ENCODE measurements around the gene MGME1. TPM values are rescaled to one million over a fixed set of nuclear protein-coding genes. Genes with fewer than 3 reads are reported as not detected.

Gene MGME1
- total and polyA plus RNA-seq, 2 of the 13 experiments (the other 11 are each of a cell fraction or from before 2014, with no cell fraction given), result 36.7 to 66.6 TPM

DNA sequence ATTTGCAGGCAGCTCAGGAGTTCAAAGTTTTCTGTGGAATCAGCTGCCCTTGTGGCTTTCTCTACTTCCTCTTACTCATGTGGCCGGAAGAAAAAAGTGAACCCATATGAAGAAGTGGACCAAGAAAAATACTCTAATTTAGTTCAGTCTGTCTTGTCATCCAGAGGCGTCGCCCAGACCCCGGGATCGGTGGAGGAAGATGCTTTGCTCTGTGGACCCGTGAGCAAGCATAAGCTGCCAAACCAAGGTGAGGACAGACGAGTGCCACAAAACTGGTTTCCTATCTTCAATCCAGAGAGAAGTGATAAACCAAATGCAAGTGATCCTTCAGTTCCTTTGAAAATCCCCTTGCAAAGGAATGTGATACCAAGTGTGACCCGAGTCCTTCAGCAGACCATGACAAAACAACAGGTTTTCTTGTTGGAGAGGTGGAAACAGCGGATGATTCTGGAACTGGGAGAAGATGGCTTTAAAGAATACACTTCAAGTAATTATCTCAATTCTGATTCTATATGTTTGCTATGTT is 1.1 kb downstream of the MGME1 start (continued):
- TF ChIP-seq, protein P1, sequence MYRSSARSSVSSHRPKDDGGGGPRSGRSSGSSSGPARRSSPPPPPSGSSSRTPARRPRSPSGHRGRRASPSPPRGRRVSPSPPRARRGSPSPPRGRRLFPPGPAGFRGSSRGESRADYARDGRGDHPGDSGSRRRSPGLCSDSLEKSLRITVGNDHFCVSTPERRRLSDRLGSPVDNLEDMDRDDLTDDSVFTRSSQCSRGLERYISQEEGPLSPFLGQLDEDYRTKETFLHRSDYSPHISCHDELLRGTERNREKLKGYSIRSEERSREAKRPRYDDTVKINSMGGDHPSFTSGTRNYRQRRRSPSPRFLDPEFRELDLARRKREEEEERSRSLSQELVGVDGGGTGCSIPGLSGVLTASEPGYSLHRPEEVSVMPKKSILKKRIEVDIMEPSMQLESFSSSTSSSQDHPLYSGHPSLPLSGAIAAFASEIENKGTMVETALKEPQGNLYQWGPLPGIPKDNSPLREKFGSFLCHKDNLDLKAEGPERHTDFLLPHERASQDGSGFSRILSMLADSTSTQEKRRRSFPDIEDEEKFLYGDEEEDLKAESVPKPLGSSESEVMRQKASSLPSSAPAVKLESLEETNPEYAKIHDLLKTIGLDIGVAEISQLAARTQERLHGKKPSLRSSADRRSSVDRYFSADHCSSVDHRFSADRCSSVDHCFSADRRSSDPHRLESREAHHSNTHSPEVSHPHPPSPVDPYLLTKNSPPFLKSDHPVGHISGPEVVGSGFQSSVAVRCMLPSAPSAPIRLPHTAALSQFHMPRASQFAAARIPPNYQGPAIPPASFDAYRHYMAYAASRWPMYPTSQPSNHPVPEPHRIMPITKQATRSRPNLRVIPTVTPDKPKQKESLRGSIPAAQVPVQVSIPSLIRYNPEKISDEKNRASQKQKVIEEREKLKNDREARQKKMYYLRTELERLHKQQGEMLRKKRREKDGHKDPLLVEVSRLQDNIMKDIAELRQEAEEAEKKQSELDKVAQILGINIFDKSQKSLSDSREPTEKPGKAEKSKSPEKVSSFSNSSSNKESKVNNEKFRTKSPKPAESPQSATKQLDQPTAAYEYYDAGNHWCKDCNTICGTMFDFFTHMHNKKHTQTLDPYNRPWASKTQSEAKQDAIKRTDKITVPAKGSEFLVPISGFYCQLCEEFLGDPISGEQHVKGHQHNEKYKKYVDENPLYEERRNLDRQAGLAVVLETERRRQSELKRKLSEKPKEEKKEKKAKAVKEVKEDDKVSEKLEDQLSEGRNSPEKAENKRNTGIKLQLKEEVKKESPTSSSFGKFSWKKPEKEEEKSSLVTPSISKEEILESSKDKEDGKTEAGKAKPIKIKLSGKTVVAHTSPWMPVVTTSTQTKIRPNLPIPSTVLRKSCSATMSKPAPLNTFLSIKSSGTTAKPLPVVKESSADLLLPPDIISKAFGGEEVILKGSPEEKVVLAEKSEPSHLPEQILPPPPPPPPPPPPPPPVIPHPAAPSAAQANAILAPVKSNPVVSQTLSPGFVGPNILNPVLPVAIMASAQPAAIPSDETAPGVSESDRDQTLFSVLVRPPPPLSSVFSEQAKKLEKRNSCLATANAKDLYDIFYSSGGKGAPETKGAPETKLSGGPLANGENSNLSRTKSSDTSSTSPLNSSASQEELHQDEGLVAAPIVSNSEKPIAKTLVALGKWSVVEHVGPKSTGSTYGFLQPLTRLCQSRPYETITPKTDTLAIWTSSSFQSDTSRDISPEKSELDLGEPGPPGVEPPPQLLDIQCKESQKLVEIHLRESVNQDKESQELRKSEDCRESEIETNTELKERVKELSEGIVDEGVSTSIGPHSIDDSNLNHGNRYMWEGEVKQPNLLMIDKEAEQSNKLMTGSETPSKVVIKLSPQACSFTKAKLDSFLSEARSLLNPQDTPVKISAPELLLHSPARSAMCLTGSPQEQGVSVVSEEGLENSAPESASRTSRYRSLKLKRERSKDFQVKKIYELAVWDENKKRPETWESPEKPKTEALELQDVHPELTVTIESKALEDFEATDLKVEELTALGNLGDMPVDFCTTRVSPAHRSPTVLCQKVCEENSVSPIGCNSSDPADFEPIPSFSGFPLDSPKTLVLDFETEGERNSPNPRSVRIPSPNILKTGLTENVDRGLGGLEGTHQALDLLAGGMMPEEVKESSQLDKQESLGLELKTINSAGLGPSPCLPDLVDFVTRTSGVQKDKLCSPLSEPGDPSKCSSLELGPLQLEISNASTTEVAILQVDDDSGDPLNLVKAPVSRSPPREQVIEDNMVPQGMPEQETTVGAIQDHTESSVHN (CRISPR knock-in tag; IDR thresholded peaks at IDR 0.05), result no peak
- TF ChIP-seq ZNF460 (CRISPR knock-in tag; IDR thresholded peaks at IDR 0.05; ENCODE audit: borderline replicate concordance), result no peak
- TF ChIP-seq, protein P2, sequence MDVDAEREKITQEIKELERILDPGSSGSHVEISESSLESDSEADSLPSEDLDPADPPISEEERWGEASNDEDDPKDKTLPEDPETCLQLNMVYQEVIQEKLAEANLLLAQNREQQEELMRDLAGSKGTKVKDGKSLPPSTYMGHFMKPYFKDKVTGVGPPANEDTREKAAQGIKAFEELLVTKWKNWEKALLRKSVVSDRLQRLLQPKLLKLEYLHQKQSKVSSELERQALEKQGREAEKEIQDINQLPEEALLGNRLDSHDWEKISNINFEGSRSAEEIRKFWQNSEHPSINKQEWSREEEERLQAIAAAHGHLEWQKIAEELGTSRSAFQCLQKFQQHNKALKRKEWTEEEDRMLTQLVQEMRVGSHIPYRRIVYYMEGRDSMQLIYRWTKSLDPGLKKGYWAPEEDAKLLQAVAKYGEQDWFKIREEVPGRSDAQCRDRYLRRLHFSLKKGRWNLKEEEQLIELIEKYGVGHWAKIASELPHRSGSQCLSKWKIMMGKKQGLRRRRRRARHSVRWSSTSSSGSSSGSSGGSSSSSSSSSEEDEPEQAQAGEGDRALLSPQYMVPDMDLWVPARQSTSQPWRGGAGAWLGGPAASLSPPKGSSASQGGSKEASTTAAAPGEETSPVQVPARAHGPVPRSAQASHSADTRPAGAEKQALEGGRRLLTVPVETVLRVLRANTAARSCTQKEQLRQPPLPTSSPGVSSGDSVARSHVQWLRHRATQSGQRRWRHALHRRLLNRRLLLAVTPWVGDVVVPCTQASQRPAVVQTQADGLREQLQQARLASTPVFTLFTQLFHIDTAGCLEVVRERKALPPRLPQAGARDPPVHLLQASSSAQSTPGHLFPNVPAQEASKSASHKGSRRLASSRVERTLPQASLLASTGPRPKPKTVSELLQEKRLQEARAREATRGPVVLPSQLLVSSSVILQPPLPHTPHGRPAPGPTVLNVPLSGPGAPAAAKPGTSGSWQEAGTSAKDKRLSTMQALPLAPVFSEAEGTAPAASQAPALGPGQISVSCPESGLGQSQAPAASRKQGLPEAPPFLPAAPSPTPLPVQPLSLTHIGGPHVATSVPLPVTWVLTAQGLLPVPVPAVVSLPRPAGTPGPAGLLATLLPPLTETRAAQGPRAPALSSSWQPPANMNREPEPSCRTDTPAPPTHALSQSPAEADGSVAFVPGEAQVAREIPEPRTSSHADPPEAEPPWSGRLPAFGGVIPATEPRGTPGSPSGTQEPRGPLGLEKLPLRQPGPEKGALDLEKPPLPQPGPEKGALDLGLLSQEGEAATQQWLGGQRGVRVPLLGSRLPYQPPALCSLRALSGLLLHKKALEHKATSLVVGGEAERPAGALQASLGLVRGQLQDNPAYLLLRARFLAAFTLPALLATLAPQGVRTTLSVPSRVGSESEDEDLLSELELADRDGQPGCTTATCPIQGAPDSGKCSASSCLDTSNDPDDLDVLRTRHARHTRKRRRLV (CRISPR knock-in tag; IDR thresholded peaks at IDR 0.05), result no peak; the same call in 1 of the 2 replicates
- TF ChIP-seq ZSCAN25 (CRISPR knock-in tag; IDR thresholded peaks at IDR 0.05), result no peak
- TF ChIP-seq ZNF850 (CRISPR knock-in tag; conservative IDR thresholded peaks at IDR 0.05), result 0 out of 2 replicates have a peak, but pooled peaks have one; percentile 51
- peak; percentile 31; the same call in 1 of the 2 replicates for TF ChIP-seq CBFB (CRISPR knock-in tag; IDR thresholded peaks at IDR 0.05)
- TF ChIP-seq IRX3 (CRISPR knock-in tag; IDR thresholded peaks at IDR 0.05; ENCODE audit: borderline replicate concordance, low read depth), result no peak
- TF ChIP-seq, protein P3, sequence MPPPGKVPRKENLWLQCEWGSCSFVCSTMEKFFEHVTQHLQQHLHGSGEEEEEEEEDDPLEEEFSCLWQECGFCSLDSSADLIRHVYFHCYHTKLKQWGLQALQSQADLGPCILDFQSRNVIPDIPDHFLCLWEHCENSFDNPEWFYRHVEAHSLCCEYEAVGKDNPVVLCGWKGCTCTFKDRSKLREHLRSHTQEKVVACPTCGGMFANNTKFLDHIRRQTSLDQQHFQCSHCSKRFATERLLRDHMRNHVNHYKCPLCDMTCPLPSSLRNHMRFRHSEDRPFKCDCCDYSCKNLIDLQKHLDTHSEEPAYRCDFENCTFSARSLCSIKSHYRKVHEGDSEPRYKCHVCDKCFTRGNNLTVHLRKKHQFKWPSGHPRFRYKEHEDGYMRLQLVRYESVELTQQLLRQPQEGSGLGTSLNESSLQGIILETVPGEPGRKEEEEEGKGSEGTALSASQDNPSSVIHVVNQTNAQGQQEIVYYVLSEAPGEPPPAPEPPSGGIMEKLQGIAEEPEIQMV (CRISPR knock-in tag; IDR thresholded peaks at IDR 0.05; ENCODE audit: low read depth), result no peak; the same call in 1 of the 2 replicates
- TF ChIP-seq EZH2 (conservative IDR thresholded peaks at IDR 0.05; ENCODE audit: low read depth, low read length), result no peak
- TF ChIP-seq ZNF543 (CRISPR knock-in tag; IDR thresholded peaks at IDR 0.05), result no peak; the same call in 1 of the 2 replicates
- TF ChIP-seq, protein P4, sequence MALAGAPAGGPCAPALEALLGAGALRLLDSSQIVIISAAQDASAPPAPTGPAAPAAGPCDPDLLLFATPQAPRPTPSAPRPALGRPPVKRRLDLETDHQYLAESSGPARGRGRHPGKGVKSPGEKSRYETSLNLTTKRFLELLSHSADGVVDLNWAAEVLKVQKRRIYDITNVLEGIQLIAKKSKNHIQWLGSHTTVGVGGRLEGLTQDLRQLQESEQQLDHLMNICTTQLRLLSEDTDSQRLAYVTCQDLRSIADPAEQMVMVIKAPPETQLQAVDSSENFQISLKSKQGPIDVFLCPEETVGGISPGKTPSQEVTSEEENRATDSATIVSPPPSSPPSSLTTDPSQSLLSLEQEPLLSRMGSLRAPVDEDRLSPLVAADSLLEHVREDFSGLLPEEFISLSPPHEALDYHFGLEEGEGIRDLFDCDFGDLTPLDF (CRISPR knock-in tag; IDR thresholded peaks at IDR 0.05), result no peak
- no peak for TF ChIP-seq ZSCAN12 (CRISPR knock-in tag; IDR thresholded peaks at IDR 0.05)
- TF ChIP-seq ZMYM3 (CRISPR knock-in tag; IDR thresholded peaks at IDR 0.05), result no peak

Measured in HepG2 (cell line).